HEK293 (cell line): ENCODE results near the gene RBM45.

Source experiments
- BCL11A ChIP-seq: fragments of 450-650 bp; formaldehyde crosslinking; IDR thresholded peaks from 2 replicates; pipeline ENCODE4 v1.5.1; 2016; ENCODE audit warnings: low read depth, missing biosample characterization, missing genetic modification characterization
- ZNF121 ChIP-seq: fragments of 450-650 bp; formaldehyde crosslinking; IDR thresholded peaks from 2 replicates; pipeline ENCODE4 v1.5.1; 2016; ENCODE audit warnings: missing biosample characterization, missing genetic modification characterization
- ZNF16 ChIP-seq: fragments of 450-650 bp; formaldehyde crosslinking; IDR thresholded peaks from 2 replicates; pipeline ENCODE4 v1.5.1; 2016; ENCODE audit warnings: low read depth, missing biosample characterization, missing genetic modification characterization
- ZNF423 ChIP-seq: fragments of 450-650 bp; formaldehyde crosslinking; IDR thresholded peaks from 2 replicates; pipeline ENCODE4 v1.5.1; 2016; ENCODE audit warnings: missing biosample characterization, missing genetic modification characterization
- TF ChIP-seq, protein P1 (sequence below): fragments of 450-650 bp; formaldehyde crosslinking; IDR thresholded peaks from 2 replicates; pipeline ENCODE4 v1.5.1; 2016; ENCODE audit warnings: missing biosample characterization, missing genetic modification characterization

- TF ChIP-seq ZNF16 (no peak), BCL11A (tag by site-specific recombination) (no peak), ZNF121 (no peak), ZNF423 (tag by site-specific recombination) (no peak)
- TF ChIP-seq, protein P1, sequence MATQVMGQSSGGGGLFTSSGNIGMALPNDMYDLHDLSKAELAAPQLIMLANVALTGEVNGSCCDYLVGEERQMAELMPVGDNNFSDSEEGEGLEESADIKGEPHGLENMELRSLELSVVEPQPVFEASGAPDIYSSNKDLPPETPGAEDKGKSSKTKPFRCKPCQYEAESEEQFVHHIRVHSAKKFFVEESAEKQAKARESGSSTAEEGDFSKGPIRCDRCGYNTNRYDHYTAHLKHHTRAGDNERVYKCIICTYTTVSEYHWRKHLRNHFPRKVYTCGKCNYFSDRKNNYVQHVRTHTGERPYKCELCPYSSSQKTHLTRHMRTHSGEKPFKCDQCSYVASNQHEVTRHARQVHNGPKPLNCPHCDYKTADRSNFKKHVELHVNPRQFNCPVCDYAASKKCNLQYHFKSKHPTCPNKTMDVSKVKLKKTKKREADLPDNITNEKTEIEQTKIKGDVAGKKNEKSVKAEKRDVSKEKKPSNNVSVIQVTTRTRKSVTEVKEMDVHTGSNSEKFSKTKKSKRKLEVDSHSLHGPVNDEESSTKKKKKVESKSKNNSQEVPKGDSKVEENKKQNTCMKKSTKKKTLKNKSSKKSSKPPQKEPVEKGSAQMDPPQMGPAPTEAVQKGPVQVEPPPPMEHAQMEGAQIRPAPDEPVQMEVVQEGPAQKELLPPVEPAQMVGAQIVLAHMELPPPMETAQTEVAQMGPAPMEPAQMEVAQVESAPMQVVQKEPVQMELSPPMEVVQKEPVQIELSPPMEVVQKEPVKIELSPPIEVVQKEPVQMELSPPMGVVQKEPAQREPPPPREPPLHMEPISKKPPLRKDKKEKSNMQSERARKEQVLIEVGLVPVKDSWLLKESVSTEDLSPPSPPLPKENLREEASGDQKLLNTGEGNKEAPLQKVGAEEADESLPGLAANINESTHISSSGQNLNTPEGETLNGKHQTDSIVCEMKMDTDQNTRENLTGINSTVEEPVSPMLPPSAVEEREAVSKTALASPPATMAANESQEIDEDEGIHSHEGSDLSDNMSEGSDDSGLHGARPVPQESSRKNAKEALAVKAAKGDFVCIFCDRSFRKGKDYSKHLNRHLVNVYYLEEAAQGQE (tag by site-specific recombination), result no peak
Measured at GRCh38 chr2:178110681-178111080, 1.6 kb upstream of the RBM45 start.
